ENCODE measurements around the gene HOXA13. TPM values are rescaled to one million over a fixed set of nuclear protein-coding genes. Genes with fewer than 3 reads are reported as not detected.

Gene HOXA13
- polyA plus RNA-seq, 1 experiment = 4.6 TPM

GRCh38 chr7:27240015-27240731, 40.3 kb upstream of the HOXA13 start:
- TF ChIP-seq, protein P1, sequence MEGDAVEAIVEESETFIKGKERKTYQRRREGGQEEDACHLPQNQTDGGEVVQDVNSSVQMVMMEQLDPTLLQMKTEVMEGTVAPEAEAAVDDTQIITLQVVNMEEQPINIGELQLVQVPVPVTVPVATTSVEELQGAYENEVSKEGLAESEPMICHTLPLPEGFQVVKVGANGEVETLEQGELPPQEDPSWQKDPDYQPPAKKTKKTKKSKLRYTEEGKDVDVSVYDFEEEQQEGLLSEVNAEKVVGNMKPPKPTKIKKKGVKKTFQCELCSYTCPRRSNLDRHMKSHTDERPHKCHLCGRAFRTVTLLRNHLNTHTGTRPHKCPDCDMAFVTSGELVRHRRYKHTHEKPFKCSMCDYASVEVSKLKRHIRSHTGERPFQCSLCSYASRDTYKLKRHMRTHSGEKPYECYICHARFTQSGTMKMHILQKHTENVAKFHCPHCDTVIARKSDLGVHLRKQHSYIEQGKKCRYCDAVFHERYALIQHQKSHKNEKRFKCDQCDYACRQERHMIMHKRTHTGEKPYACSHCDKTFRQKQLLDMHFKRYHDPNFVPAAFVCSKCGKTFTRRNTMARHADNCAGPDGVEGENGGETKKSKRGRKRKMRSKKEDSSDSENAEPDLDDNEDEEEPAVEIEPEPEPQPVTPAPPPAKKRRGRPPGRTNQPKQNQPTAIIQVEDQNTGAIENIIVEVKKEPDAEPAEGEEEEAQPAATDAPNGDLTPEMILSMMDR (IDR thresholded peaks at IDR 0.05; ENCODE audit: insufficient read depth, low read depth, low read length) = no peak
- Histone ChIP-seq H3K27me3 (ENCODE audit: control insufficient read depth, insufficient read depth, low read length) (peaks cover 50% of the 10 kb centered on the region), H3K36me3 (ENCODE audit: control insufficient read depth, insufficient read depth, low read length) (no peaks in the 10 kb centered on the region), H3K4me3 (ENCODE audit: low read depth, low read length) (no peak overlapping the region)
- ChIA-PET POLR2A (no interaction called here), CTCF (interaction anchor here (1.4 kb wide), 1 partner anchor 348 kb away, joined by 3 read pairs; no protein-coding TSS in a partner anchor)
- DNase-seq (ENCODE audit: low read depth) = no peak

DNA sequence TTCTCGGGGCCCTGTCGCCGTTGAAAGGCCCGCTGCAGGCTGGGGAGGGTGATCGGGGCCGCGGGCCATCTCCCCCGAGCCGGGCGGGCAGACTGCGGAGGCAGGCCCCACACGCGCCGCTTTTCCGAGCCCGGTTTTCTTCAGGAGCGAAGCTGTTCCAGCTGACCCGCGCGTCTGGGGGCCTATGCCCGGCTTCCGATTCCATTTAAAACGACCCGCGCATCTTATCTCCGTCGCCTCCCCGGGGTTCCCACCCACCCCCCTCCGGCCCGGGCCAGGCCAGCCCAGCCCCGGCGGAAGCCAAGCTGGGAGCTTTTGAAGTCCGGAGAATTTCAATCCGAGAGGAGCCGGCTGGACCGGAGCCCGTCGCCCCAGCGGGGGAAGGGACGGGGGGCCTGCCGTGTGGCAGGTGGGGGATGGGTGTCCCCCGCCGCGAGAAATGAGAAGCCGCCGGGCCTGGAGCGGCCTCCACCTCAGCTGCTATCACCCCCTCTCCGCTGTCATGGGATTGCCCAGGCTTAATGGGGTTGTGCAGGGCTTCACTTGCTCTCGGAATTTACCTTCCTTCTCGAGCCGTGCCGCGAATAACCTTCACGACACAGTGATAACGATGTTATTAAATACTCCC, 39.6 kb upstream of the HOXA13 start:
- ChIA-PET CTCF (interaction anchor here (1.4 kb wide), 1 partner anchor 348 kb away, joined by 3 read pairs; no protein-coding TSS in a partner anchor), POLR2A (no interaction called here)
- TF ChIP-seq, protein P1 (IDR thresholded peaks at IDR 0.05; ENCODE audit: insufficient read depth, low read depth, low read length) = no peak
- no peak overlapping the region for H3K4me3 ChIP-seq (ENCODE audit: low read depth, low read length)
- no peaks in the 10 kb centered on the region for H3K36me3 ChIP-seq (ENCODE audit: control insufficient read depth, insufficient read depth, low read length)
- DNase-seq (ENCODE audit: low read depth) = no peak
- H3K27me3 ChIP-seq (ENCODE audit: control insufficient read depth, insufficient read depth, low read length) = peaks cover 44% of the 10 kb centered on the region

- ChIA-PET CTCF (no interaction called here), POLR2A (no interaction called here)
- H3K27me3 ChIP-seq (ENCODE audit: control insufficient read depth, insufficient read depth, low read length) = peaks cover 43% of the 10 kb centered on the region
- H3K36me3 ChIP-seq (ENCODE audit: control insufficient read depth, insufficient read depth, low read length) = no peaks in the 10 kb centered on the region
- H3K4me3 ChIP-seq (ENCODE audit: low read depth, low read length) = no peak overlapping the region
- TF ChIP-seq, protein P1 (IDR thresholded peaks at IDR 0.05; ENCODE audit: insufficient read depth, low read depth, low read length) = no peak
- DNase-seq (ENCODE audit: low read depth) = no peak
Observed at GRCh38 chr7:27238979-27239386, 39.1 kb upstream of the HOXA13 start.

DNA sequence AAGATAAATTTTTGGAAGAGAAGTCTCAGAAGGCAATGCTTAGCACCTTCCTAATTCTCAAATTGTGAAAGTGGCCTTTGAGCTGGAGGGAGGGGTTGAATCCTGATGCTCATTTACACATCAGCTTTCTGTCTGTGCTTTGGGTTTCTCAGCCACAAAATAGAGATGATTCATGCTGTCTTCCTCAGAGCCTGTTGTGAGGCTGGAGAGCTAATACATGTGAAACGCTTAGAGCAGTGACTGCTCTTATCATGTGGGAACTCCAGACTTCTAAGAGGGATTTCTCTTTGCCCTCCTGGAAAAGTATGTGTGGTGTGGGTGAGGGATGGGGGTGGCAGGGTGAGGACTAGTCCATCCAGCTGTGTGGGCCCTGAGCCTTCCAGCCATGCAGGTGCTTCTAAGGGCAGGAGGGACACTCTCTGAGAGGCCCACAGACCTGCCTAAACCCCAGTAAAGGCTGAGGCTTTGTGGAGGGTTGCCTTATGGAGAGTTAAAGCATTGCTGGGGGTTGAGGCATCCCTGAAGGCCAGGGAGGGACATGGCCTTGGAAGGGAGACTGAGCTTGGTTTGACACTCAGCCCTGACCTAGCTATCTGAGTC, 37.9 kb upstream of the HOXA13 start:
- POLR2A ChIA-PET = no interaction called here
- Histone ChIP-seq H3K36me3 (ENCODE audit: control insufficient read depth, insufficient read depth, low read length) (no peaks in the 10 kb centered on the region), H3K4me3 (ENCODE audit: low read depth, low read length) (no peak overlapping the region), H3K27me3 (ENCODE audit: control insufficient read depth, insufficient read depth, low read length) (peaks cover 35% of the 10 kb centered on the region)
- no peak for DNase-seq (ENCODE audit: low read depth)
- CTCF ChIA-PET = interaction anchor here (0.5 to 1.1 kb wide), 2 partner anchors 107 to 339 kb away, joined by 3 to 4 read pairs; no protein-coding TSS in a partner anchor
- TF ChIP-seq, protein P1 (IDR thresholded peaks at IDR 0.05; ENCODE audit: insufficient read depth, low read depth, low read length) = no peak

Data from BJ (cell line).